ENCODE results near the gene PAK6.

Gene PAK6

DNA sequence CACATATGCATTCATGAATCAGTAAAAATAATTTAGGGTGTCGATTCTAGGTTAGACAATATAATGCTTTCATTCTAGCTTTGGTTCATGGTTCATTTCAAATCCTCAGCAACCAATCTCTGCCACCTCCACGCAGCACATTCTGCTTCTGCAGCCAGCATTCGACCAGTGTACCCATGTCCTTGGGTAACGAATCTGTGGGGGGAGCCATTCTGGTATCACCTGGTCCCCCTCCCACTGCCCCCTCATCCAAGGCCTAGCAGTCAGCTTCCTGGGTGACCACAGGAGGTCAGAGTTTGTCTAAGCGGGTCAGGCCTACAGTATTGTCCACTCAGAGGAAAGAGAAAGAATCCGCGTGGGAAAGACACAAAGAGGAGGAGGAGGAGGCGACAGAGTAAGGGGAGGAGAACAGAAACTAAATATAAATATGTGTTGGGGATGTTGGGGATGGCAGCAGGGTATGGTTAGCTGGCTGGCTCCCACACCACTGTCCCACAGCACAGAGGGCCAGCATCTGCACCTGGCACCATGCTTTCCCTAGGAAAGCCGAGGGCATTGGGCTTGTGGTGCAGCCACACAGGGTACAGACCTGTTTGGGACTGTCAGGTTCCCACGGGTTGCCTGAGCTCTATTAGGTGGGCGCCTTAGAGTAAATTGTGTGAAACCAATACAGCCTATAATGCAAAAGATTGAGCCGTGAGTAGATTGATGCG lies 12.1 kb downstream of the PAK6 start:
- Histone ChIP-seq H3K9ac (ENCODE audit: low read length) (no peak overlapping the region), H2AFZ (ENCODE audit: low read depth, low read length, severe bottlenecking) (no peak overlapping the region), H3K36me3 (ENCODE audit: low read length) (no peaks in the 10 kb centered on the region), H3K9me2 (replicated peaks; ENCODE audit: insufficient read depth, low read length) (no peaks in the 10 kb centered on the region), H3F3A (ENCODE audit: insufficient read depth) (no peaks in the 10 kb centered on the region), H3K4me3 (ENCODE audit: insufficient read depth, low read length, poor library complexity, severe bottlenecking) (no peak overlapping the region), H3K79me2 (ENCODE audit: insufficient read depth, low read length) (no peaks in the 10 kb centered on the region), H3K4me2 (ENCODE audit: low read depth, low read length, poor library complexity, severe bottlenecking) (no peak overlapping the region), H3K9me3 (ENCODE audit: insufficient read depth, low read length) (no peaks in the 10 kb centered on the region), H3K27me3 (ENCODE audit: low read length) (no peaks in the 10 kb centered on the region), H4K20me1 (ENCODE audit: low read depth, low read length) (no peaks in the 10 kb centered on the region), H3K27ac (ENCODE audit: low read depth, low read length) (no peak overlapping the region)
- TF ChIP-seq CTCF (IDR thresholded peaks at IDR 0.05; ENCODE audit: insufficient read depth, low read length, poor library complexity, severe bottlenecking) (no peak), EZH2phosphoT487 (conservative IDR thresholded peaks at IDR 0.05; ENCODE audit: low read length) (no peak)

DNA sequence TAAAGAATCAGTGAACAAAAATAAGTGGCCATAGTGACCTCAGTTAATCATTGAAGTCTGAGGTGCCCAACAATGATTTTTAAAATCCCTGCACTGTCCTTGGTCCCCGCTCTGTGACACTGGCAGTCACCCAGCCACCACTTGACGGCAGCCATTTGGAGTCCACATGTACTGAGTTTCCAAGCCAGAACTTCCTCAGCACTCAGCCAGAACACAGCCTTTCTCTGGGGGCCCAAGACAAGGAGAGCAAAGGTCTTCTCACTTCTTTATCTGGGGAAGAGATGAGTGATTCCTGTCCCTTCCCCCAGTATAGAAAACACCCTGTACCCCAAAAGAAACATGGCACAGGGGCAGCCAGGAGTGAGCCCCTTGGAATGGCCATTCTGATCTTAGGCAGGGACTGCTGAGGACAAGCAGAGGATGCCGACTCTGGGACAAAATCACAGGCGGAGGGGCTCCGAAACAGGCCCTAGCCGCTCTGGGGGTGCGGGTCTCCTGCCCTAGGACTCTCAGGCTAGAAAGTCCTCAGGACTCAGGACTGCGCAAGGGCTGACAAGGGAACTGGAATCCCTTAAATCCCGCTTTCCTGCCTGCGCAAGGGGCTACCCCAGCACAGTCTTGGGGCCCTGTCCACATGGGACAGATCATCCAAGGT lies 12.8 kb downstream of the PAK6 start:
- H2AFZ ChIP-seq (ENCODE audit: low read depth, low read length, severe bottlenecking), result no peak overlapping the region
- H3K9me3 ChIP-seq (ENCODE audit: insufficient read depth, low read length), result no peaks in the 10 kb centered on the region
- H3K27me3 ChIP-seq (ENCODE audit: low read length), result no peaks in the 10 kb centered on the region
- H3K9me2 ChIP-seq (replicated peaks; ENCODE audit: insufficient read depth, low read length), result no peaks in the 10 kb centered on the region
- H3K4me2 ChIP-seq (ENCODE audit: low read depth, low read length, poor library complexity, severe bottlenecking), result no peak overlapping the region
- H4K20me1 ChIP-seq (ENCODE audit: low read depth, low read length), result no peaks in the 10 kb centered on the region
- no peak overlapping the region for H3K9ac ChIP-seq (ENCODE audit: low read length)
- H3K36me3 ChIP-seq (ENCODE audit: low read length), result no peaks in the 10 kb centered on the region
- TF ChIP-seq EZH2phosphoT487 (conservative IDR thresholded peaks at IDR 0.05; ENCODE audit: low read length) (no peak), CTCF (IDR thresholded peaks at IDR 0.05; ENCODE audit: insufficient read depth, low read length, poor library complexity, severe bottlenecking) (no peak)
- H3K79me2 ChIP-seq (ENCODE audit: insufficient read depth, low read length), result no peaks in the 10 kb centered on the region
- H3K27ac ChIP-seq (ENCODE audit: low read depth, low read length), result no peak overlapping the region
- H3F3A ChIP-seq (ENCODE audit: insufficient read depth), result no peaks in the 10 kb centered on the region
- H3K4me3 ChIP-seq (ENCODE audit: insufficient read depth, low read length, poor library complexity, severe bottlenecking), result no peak overlapping the region

GRCh38 chr15:40252141-40252437 lies 13.2 kb downstream of the PAK6 start:
- Histone ChIP-seq H3K4me2 (ENCODE audit: low read depth, low read length, poor library complexity, severe bottlenecking) (no peak overlapping the region), H3K9ac (ENCODE audit: low read length) (no peak overlapping the region), H3K9me2 (replicated peaks; ENCODE audit: insufficient read depth, low read length) (no peaks in the 10 kb centered on the region), H3K4me3 (ENCODE audit: insufficient read depth, low read length, poor library complexity, severe bottlenecking) (no peak overlapping the region), H3K9me3 (ENCODE audit: insufficient read depth, low read length) (no peaks in the 10 kb centered on the region), H3K79me2 (ENCODE audit: insufficient read depth, low read length) (no peaks in the 10 kb centered on the region), H2AFZ (ENCODE audit: low read depth, low read length, severe bottlenecking) (no peak overlapping the region), H3K27ac (ENCODE audit: low read depth, low read length) (no peak overlapping the region), H3K36me3 (ENCODE audit: low read length) (no peaks in the 10 kb centered on the region), H3K27me3 (ENCODE audit: low read length) (no peaks in the 10 kb centered on the region), H4K20me1 (ENCODE audit: low read depth, low read length) (no peaks in the 10 kb centered on the region), H3F3A (ENCODE audit: insufficient read depth) (no peaks in the 10 kb centered on the region)
- no peak for TF ChIP-seq CTCF (IDR thresholded peaks at IDR 0.05; ENCODE audit: insufficient read depth, low read length, poor library complexity, severe bottlenecking)
- TF ChIP-seq EZH2phosphoT487 (conservative IDR thresholded peaks at IDR 0.05; ENCODE audit: low read length), result no peak
